HEK293 (cell line): ENCODE measurements around the gene ESR2.

Source experiments
- CTCF ChIP-seq: fragments of 450-650 bp; formaldehyde crosslinking; IDR thresholded peaks from 2 replicates; pipeline ENCODE4 v1.5.1; 2016; ENCODE audit warnings: missing biosample characterization, missing genetic modification characterization
- SP7 ChIP-seq: fragments of 450-650 bp; formaldehyde crosslinking; IDR thresholded peaks from 2 replicates; pipeline ENCODE4 v1.5.1; 2016; ENCODE audit warnings: missing biosample characterization, missing genetic modification characterization
- ZBTB7A ChIP-seq: fragments of 450-650 bp; formaldehyde crosslinking; IDR thresholded peaks from 2 replicates; pipeline ENCODE4 v1.5.1; 2016; ENCODE audit warnings: low read depth, missing biosample characterization, missing genetic modification characterization
- ZFP41 ChIP-seq: fragments of 450-650 bp; formaldehyde crosslinking; IDR thresholded peaks from 2 replicates; pipeline ENCODE4 v1.5.1; 2016; ENCODE audit warnings: missing biosample characterization, missing genetic modification characterization, borderline replicate concordance
- ZFP69B ChIP-seq: fragments of 450-650 bp; formaldehyde crosslinking; IDR thresholded peaks from 2 replicates; pipeline ENCODE4 v1.5.1; 2016; ENCODE audit warnings: missing biosample characterization, missing genetic modification characterization
- ZNF155 ChIP-seq: fragments of 450-650 bp; formaldehyde crosslinking; IDR thresholded peaks from 2 replicates; pipeline ENCODE4 v1.5.1; 2016; ENCODE audit warnings: missing biosample characterization, missing genetic modification characterization
- ZNF24 ChIP-seq: fragments of 450-650 bp; formaldehyde crosslinking; IDR thresholded peaks from 2 replicates; pipeline ENCODE4 v1.5.1; 2016; ENCODE audit warnings: missing biosample characterization, missing genetic modification characterization
- ZNF514 ChIP-seq: fragments of 450-650 bp; formaldehyde crosslinking; IDR thresholded peaks from 2 replicates; pipeline ENCODE4 v1.5.1; 2016; ENCODE audit warnings: missing biosample characterization, missing genetic modification characterization
- ZNF529 ChIP-seq: fragments of 450-650 bp; formaldehyde crosslinking; IDR thresholded peaks from 2 replicates; pipeline ENCODE4 v1.5.1; 2017; ENCODE audit warnings: missing genetic modification characterization, missing biosample characterization; ENCODE audit not compliant: insufficient replicate concordance
- TF ChIP-seq, protein P1 (sequence below): fragments of 450-650 bp; formaldehyde crosslinking; IDR thresholded peaks from 2 replicates; pipeline ENCODE4 v1.5.1; 2016; ENCODE audit warnings: missing biosample characterization, missing genetic modification characterization
- TF ChIP-seq, protein P2 (sequence below): fragments of 450-650 bp; formaldehyde crosslinking; IDR thresholded peaks from 2 replicates; pipeline ENCODE4 v1.5.1; 2017; ENCODE audit warnings: missing biosample characterization, mild to moderate bottlenecking, missing genetic modification characterization, moderate library complexity

DNA sequence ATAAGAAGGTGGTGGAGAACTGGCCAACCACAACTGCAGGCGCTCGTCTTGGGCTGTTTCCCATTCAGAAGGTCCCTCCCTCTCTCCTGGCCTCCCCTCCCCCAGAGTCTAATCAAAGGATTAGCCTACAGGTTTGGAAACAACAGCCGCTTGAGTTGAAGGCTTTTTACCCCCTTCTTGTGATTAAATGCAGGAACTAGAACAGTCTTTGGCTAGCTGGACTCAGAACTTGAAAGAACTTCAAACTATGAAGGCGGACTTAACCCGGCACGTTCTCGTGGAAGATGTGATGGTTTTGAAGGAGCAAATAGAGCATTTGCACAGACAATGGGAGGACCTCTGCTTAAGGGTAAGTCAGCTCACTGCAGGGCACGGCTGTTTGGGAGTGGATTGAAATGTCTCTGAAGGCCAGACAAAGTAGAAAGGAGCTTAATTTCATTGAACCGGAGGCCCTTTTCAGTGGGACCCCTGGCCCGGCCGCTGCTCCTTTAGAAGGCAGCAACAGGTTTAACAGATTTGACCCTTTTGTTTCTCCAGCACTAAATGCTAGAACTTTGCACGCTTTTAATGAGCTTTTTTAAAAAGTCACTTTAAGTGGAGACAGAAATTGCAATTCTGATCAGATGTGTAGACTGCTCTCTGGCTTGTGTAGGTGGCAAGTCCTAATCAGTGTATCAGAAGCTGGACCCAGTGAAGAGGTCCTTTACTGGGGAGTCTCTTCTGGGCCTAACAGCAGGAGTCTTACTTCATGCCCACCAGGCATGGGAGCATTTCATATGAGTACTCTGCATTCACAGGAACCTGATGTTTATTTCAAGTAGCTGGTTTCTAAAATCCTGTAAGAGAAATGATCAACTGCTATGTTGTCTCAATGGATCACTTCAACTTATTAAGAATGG is 107.7 kb downstream of the ESR2 start:
- TF ChIP-seq CTCF (tag by site-specific recombination) (no peak), ZFP41 (tag by site-specific recombination) (no peak), SP7 (tag by site-specific recombination) (no peak), ZNF514 (tag by site-specific recombination) (no peak), ZBTB7A (tag by site-specific recombination) (no peak), ZNF24 (tag by site-specific recombination) (no peak), ZFP69B (tag by site-specific recombination) (no peak), ZNF529 (tag by site-specific recombination) (no peak), ZNF155 (tag by site-specific recombination) (no peak)
- TF ChIP-seq, protein P1, sequence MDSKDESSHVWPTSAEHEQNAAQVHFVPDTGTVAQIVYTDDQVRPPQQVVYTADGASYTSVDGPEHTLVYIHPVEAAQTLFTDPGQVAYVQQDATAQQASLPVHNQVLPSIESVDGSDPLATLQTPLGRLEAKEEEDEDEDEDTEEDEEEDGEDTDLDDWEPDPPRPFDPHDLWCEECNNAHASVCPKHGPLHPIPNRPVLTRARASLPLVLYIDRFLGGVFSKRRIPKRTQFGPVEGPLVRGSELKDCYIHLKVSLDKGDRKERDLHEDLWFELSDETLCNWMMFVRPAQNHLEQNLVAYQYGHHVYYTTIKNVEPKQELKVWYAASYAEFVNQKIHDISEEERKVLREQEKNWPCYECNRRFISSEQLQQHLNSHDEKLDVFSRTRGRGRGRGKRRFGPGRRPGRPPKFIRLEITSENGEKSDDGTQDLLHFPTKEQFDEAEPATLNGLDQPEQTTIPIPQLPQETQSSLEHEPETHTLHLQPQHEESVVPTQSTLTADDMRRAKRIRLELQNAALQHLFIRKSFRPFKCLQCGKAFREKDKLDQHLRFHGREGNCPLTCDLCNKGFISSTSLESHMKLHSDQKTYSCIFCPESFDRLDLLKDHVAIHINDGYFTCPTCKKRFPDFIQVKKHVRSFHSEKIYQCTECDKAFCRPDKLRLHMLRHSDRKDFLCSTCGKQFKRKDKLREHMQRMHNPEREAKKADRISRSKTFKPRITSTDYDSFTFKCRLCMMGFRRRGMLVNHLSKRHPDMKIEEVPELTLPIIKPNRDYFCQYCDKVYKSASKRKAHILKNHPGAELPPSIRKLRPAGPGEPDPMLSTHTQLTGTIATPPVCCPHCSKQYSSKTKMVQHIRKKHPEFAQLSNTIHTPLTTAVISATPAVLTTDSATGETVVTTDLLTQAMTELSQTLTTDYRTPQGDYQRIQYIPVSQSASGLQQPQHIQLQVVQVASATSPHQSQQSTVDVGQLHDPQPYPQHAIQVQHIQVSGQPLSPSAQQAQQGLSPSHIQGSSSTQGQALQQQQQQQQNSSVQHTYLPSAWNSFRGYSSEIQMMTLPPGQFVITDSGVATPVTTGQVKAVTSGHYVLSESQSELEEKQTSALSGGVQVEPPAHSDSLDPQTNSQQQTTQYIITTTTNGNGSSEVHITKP (tag by site-specific recombination) = no peak
- TF ChIP-seq, protein P2, sequence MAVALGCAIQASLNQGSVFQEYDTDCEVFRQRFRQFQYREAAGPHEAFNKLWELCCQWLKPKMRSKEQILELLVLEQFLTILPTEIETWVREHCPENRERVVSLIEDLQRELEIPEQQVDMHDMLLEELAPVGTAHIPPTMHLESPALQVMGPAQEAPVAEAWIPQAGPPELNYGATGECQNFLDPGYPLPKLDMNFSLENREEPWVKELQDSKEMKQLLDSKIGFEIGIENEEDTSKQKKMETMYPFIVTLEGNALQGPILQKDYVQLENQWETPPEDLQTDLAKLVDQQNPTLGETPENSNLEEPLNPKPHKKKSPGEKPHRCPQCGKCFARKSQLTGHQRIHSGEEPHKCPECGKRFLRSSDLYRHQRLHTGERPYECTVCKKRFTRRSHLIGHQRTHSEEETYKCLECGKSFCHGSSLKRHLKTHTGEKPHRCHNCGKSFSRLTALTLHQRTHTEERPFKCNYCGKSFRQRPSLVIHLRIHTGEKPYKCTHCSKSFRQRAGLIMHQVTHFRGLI (tag by site-specific recombination) = no peak
